Endothelial cell of hepatic sinusoid (primary cell): ENCODE results near the gene CRYBG1.
"Not testable (repeated sequence)": the region's sequence is repeated elsewhere in the genome, so short reads cannot be mapped to it uniquely, and the experiment has no call there.

Source experiments
- in situ Hi-C: cut with HindIII; loops from 2 replicates; pipeline ENCODE4 v1.10.0; 2017; ENCODE audit warnings: low sequenced_read_pairs

CRYBG1 gene

DNA sequence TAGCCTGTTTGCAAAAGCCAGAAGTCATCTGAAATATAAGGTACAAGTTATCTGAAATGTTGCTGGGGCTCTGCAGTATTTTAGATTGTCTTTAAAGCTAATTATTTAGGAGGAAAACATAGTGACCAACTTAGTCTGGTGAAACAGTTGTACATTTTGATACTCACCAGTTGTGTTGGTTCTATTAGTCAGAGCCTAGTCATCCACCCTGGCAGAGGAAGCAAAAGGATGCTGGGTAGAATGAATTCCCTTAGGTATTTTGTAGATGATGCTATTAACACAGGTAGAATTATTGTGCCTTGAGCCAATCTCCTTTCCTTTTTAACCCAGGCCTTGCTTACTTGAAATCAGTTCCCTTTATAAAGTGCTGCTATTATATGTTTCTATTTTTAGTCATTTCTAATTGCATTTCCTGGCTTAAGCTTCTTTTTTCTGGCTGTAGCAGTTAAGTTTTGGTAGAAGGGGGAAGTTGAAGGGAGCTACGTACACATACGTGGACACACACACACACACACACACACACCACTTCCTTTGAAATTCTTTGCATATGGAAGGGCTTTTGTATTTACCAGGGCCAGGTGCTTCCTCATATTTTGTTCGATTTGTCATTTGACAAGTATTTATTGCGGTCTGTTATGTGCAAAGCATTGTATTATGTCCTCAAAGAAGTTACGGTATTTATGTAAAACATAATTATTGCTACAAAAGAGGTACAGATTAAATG is 186.3 kb downstream of the CRYBG1 start:
- in situ Hi-C loops = no loop called here

DNA sequence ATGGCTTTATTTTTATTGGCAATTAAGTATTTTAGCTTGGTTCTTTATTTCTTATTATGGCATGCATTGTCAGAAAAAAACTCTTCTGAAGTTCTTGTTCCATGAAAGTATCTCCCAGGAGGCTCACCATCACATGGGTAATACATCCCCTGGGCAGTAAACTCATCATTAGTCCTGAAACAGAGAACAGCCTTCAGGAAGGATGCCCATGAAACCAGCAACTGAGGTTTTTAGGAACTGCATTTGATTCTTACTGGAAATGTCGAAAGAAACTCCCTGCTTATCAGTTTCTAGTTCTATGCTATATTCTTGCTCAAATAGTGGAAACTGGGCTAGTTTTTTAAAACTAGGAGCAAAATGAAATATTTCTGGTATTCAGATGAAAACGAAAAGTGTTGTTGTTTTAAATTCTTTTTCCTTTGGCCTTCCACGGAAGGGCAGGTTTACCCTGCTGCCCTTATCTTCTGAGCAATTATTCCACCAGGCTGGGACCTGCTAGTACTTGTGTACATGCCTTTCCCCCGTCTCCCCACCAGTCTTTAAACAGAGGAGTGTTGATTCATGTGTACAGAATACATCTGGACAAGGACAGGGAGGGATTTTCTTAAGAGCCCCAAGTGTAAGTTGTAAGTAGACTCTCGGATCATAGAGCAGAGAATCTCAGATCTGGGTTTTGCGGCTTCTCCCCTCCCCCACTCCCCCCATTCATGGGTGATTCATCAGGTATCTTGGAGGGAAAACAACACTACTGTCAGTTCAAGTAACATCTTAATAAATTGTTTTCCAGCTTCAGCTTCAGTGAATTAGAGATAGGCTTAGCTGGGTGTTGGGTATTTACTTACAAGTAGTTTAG is 187.3 kb downstream of the CRYBG1 start:
- in situ Hi-C loops = no loop called here

DNA sequence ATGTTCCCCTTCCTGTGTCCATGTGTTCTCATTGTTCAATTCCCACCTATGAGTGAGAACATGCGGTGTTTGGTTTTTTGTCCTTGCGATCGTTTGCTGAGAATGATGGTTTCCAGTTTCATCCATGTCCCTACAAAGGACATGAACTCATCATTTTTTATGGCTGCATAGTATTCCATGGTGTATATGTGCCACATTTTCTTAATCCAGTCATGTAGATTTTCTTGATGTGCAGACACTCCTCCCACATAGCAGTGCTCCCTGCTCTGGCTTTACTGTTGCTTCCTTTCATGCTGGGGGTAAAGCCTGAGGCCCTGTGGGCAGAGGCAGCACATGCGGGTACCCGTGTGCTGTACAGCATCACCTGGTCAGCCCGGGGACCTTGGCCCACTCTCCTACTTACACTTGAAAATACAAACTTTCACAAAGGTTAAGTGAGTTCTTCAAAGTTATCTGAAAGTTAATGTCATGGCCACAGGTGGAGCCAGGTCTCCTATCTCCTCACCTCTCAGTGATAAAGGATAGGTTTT is 188.5 kb downstream of the CRYBG1 start:
- in situ Hi-C loops = not testable (repeated sequence)

DNA sequence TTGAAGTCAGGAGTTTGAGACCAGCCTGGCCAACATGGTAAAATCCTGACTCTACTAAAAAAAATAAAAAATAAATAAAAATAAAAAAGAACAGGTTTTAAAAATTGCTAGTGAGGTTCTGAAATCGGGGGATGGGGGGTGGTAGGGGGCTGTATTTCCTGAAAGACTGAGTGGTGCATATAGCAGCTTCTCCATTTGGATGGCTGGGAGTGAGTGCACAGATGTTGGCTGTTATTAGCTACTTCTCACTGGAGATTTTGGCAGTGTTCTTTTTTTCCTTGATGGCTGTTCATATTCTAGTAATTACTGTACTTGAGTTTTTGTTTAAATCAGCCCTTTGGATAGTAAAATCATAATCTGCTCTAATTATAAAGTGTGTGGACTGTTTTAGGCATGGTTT is 189.0 kb downstream of the CRYBG1 start:
- in situ Hi-C loops = no loop called here

DNA sequence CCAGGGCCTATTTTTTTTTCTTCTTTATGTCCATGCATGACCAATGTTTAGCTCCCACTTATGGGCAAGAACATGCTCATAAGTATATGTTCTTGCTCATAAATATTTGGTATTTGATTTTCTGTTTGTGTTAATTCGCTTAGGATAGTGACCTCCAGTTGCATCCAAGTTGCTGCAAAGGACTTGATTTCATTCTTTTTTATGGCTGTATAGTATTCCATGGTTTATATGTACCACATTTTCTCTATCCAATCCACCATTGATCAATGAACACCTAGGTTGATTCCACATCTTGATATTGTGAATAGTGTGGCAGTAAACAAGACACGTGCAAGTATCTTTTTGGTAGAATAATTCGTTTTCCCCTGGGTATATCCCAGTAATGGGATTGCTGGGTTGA is 190.6 kb downstream of the CRYBG1 start:
- in situ Hi-C loops = loop anchor here (5.0 kb wide), 1 partner anchor 104 kb away; no protein-coding TSS in a partner anchor

DNA sequence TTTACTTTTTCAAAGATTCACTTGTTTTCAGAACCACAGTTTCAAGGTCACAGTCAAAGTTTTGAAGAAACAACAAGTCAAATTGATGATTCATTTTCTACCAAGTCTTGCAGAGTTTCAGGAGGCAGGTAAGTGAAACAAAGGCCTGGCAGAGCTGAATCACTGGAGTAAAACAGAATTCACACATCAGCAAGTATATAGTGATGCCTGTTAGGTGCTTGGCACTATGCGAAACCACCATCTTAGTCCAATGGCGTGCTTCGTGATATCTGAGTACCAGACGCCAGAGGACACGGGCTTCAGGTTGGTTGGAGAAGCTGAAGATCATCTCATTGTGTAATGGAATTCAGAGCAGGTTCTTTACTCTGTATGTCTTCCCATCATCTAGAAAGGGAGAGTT is 192.9 kb downstream of the CRYBG1 start:
- in situ Hi-C loops = loop anchor here (5.0 kb wide), 1 partner anchor 106 kb away; no protein-coding TSS in a partner anchor

DNA sequence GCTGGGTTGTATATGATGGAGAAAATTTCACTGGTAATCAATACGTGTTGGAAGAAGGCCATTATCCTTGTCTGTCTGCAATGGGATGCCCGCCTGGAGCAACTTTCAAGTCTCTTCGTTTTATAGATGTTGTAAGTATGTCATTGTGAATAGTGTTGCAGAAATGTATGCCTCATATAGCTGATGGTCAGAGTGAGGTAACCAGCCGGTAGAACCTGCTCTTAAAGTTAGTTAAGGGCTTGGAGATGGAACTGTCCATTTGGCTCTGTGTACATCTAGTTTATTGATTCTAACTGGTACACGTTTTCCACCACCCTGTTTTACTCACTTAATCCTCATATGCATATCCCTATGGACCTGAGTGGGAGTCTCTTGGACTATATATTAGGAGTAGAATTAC is 195.2 kb downstream of the CRYBG1 start:
- in situ Hi-C loops = no loop called here

DNA sequence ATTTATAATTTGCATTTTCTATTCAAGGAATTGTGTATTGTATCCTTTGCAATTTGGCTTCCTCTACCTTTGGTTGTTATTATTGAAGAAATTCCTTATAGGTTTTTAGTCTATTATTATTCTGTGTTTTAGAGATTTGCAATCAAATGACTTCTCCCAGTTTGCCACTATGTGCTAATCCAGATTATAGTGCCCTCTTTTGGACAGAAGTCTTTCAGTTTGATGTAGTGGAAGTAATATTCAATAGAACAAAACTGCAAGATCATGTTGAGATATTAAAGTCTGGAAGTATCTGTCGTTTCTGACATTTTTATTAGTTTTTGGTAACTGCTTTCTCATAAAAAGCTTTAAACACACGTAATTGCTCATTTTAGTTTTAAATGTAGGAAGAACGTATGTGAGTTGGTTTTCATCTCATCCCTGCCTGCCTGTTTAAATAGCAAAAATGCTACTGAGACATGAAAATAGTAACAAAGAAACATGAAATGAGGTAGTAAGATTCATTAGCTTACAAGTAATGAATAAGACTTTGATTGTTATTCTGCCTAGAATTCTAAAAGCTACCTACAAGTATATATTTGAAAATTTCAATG is 195.9 kb downstream of the CRYBG1 start:
- in situ Hi-C loops = no loop called here

DNA sequence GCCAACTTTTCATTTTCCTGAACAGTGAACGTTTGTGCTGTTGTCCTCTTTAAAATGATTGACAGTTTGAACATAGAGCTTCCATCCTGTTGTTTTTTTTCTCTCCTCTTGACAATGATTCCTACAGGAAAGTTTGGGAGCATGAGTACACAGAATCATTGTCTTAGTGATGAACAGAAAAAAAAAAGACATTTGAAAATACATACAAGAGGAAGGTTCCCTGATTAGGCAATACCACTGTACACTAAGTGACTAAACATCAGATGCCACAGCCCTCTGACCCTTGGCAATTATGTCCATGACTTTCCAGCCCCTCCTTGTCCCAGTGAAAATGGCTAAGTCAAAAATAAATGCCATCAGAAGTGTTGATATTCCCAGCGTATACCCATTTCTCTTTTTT is 197.3 kb downstream of the CRYBG1 start:
- in situ Hi-C loops = no loop called here

DNA sequence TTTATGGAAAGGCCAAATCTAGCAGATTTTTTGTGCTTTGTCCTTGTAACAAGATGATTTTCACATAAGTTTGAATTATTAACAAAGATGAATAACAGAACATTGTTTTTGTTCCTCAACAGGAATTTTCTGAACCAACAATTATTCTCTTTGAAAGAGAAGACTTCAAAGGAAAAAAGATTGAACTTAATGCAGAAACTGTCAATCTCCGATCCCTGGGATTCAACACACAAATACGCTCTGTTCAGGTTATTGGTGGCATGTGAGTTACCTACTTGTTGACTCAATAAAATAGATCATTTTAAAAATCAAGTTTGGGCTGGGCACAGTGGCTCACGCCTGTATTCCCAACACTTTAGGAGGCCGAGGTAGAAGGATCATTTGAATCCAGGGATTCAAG is 197.8 kb downstream of the CRYBG1 start:
- in situ Hi-C loops = no loop called here

DNA sequence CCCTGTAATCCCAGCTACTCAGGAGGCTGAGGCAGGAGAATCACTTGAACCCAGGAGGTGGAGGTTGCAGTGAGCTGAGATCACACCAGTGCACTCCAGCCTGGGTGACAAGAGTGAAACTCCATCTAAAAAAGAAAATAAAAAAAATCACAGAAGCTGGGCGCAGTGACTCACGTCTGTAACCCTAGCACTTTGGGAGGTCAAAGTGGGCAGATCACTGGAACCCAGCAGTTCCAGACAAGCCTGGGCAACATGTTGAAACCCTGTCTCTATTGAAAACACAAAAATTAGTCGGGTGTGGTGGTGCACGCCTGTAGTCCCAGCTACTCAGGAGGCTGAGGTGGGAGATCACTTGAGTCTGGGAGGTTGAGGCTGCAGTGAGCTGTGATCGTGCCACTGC is 199.1 kb downstream of the CRYBG1 start:
- in situ Hi-C loops = not testable (repeated sequence)

DNA sequence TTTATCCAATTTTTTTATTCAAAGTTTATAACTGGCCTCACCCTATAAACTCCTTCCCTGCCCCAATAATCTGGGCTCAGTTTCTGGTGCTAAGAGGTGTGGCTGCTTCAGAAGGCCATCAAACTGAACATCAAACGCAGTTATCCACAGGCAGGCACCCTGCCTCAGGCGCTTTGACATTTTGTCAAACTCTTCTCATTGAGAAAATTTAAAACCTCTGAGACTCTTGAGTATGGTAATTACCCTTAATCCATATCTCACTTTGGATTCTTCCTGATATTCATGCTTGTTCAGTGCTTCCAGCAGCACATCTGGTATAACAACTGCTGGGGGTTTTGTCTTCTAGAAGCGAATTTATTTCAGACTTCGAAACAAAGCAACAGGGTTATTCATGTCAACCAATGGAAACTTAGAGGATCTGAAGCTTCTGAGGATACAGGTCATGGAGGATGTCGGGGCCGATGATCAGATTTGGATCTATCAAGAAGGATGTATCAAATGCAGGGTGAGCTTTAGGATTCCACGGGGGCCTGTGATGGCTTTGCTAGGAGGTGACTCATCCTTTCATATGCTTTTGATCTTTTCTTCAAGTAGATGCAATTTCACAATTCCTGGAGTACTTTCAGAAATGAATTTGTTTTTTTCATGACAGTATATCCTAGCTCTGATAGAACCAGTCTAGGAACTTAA is 200.6 kb downstream of the CRYBG1 start:
- in situ Hi-C loops = no loop called here

DNA sequence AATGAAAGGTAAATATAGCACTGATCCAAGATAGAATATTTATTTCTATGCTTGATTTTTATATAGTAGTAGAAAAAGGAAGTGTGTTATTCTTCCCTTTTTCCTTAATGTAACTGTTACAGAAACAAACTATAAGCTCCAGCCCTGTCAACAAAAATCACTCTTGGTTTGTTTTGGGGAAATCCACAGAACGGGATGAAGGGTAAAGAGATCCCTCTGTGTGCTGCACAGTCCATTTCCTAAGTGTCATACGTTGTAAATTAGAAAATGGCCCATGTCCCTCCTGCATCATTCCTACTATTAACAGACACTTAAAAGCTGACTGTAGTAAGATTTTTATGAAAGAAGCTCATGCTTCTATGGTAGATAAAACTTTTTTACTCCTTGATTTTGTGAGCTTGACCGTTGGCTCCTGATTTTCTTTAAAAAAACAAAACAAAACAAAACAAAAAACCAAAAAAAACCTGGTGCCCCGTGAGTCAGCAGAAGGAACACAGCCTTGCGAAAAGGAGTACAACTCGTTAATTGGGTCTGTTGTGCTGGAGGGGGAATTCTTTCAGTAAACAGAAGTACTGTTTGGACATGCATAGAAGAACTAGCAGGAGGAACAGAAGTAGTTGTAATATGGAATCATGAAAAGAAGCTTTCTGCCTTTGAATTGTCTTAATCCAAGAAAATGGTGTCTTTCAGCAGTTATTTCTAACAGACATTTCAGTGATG is 201.3 kb downstream of the CRYBG1 start:
- in situ Hi-C loops = no loop called here

DNA sequence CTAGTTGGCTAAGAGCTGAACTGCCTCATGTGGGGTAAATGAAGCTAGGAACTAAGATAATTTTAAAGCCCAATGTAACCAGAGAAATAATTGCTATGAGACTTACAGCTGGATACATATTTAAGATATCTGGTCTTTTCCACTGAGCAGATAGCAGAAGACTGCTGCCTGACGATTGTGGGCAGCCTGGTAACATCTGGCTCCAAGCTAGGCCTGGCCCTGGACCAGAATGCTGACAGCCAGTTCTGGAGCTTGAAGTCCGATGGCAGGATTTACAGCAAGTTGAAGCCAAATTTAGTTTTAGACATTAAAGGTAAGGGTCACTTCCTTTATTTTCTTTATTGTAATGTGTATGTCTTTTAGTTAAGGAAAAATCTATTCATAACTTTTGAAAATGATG is 203.1 kb downstream of the CRYBG1 start:
- in situ Hi-C loops = no loop called here

DNA sequence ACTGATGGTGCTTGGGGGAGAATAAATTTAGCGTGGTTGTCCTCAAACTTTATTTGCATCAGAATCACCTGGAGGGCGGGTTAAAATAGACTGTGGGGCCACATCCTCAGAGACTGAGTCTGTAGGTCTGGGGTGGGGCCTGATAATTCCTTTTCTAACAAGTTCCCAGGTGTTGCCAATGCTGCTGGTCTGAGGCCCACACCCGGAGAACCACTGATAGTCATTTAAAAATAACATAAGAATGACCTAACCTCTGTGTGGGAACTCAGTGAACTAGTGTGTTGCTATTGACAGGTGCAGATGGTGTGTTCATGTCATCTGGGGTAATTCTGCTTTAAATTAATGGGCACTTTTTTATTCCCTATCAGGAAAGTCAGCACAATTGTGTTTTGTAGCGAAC is 204.0 kb downstream of the CRYBG1 start:
- in situ Hi-C loops = no loop called here

DNA sequence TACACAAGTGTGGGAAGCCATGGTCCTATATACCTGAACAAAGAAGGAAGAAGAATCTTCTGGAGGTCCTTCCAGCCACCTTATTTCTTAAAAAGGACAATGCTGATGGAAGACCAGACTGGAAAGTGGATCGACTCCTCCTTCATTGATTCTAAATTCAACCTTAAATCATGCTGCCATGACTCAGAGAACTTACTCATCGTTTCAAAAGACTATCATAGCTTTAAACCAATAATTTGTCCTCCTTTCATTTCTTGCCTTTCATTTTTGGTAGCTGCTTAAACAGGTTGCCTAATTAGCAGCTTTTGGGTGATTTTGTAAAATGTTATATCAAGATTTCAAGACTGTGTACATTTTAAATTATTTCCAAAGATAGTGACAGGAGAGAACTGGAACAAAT is 208.0 kb downstream of the CRYBG1 start:
- in situ Hi-C loops = no loop called here

DNA sequence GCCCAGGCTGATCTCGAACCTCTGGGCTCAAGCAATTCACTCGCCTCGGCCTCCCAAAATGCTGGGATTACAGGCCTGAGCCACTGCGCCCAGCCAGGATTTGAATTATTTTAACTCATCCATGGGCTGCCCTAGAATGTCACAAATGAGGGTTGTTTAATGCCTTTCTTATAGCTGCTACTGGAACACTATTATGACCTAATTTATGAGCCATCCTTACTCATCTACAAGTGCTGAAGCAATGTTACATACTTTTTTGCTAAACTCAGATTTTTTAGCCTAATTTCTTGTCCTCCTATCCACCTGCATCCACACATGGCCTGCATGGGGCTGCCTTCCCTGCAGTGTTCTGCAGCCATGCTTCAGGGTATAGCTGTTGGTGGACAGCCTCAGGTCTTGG is 208.9 kb downstream of the CRYBG1 start:
- in situ Hi-C loops = no loop called here

DNA sequence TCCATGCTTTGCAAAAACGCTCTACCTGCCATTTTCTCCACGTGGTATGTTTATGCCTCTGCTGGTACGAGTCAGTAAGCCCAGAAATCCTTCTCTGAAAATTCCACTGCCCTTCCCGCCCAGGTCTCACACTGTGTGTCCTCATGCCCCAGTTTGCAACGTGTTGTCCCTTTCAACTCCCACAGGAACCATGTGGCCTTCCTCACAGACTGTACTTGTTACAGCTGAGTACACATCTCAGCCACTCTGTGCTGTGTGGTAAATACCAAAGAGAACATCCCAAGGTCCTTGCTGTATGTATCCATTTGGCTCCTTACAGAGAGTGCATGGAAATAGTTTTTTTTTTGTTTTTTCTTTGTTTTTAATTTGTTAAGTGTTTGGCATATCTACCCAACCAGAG is 211.9 kb downstream of the CRYBG1 start:
- in situ Hi-C loops = no loop called here

DNA sequence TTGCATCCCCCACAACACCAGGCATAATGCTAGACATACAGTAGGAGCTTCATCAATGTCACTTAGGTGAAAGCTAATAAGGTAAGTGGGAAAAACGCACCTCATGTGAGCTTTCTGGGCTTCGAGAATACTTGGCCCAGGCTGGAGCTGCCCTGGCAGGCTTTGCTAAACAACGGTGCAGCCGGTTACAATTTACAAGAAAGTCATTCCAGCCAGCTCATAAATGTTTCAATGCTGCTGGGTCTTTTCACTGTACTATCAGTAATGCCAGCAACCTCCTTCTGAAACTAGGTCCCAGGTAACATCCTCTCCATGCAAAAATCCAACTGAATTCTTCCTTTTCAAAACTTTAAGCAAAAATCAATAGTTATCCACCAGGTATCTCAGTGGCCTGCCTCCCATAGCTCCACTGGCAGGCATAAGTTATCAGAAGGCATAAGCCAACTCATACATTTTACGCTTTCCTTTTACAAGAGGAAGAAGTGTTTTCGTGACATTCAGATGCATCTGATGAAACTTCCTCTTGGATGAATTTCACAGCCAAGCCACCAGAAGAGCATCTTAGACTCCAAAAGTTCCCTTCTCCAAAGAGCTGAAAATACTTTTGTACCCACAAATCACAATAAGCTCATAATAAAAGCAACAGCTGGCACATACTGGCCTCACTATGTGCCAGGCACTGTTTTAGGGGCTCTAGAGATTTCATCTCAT is 212.5 kb downstream of the CRYBG1 start:
- in situ Hi-C loops = no loop called here
